Neural cell (in vitro differentiated cells): ENCODE measurements around the gene SNTB2.

Experiments
- EZH2 ChIP-seq: fragments of 200-600, 300-800 bp; shearing (Covaris generic), sonication (generic); IDR thresholded peaks from 2 replicates; pipeline ENCODE4 v1.6.1; 2014; ENCODE audit warnings: antibody characterized with exemption, low read length, borderline replicate concordance, mild to moderate bottlenecking; ENCODE audit not compliant: insufficient read depth, poor library complexity, severe bottlenecking
- POLR2AphosphoS5 ChIP-seq: IDR thresholded peaks from 2 replicates; pipeline ENCODE4 v1.6.1; 2012
- TF ChIP-seq, protein P1 (sequence below): fragments of 450-650 bp; IDR thresholded peaks from 2 replicates; pipeline ENCODE4 v1.5.1; 2014; ENCODE audit warnings: antibody characterized with exemption, mild to moderate bottlenecking, moderate library complexity; ENCODE audit not compliant: poor library complexity, severe bottlenecking

DNA sequence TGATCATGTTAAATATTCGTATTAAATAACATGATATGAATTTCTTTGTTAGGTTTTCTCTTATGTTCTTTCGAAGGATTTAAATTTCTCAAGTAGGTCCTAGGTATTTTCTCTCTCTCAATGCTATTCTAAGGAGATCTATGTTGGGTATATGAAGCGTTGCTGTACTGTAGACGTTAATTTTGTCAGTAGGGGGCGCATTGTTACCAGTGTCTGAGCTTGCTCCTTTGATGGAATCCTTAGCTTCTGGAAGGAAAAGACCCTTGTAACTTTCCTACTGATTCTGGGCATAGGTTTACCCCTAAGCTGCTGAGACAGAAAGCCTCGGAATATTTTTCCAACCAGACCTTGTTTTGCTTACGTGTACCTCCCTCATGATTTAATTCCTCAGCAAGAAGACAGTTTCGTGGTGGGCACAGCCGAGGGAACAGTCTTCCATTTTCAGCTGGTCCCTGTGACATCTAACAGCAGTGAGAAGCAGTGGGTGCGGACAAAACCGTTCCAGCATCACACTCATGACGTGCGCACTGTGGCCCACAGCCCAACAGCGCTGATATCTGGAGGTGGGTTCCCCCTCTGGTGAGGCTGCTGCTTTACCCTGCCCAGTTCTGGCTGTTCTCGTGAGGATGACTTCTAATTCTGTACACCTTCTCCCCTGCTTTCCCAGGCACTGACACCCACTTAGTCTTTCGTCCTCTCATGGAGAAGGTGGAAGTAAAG is 36.7 kb upstream of the SNTB2 start:
- no peak for TF ChIP-seq POLR2AphosphoS5
- TF ChIP-seq EZH2, result no peak
- TF ChIP-seq, protein P1, sequence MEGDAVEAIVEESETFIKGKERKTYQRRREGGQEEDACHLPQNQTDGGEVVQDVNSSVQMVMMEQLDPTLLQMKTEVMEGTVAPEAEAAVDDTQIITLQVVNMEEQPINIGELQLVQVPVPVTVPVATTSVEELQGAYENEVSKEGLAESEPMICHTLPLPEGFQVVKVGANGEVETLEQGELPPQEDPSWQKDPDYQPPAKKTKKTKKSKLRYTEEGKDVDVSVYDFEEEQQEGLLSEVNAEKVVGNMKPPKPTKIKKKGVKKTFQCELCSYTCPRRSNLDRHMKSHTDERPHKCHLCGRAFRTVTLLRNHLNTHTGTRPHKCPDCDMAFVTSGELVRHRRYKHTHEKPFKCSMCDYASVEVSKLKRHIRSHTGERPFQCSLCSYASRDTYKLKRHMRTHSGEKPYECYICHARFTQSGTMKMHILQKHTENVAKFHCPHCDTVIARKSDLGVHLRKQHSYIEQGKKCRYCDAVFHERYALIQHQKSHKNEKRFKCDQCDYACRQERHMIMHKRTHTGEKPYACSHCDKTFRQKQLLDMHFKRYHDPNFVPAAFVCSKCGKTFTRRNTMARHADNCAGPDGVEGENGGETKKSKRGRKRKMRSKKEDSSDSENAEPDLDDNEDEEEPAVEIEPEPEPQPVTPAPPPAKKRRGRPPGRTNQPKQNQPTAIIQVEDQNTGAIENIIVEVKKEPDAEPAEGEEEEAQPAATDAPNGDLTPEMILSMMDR, result peak; percentile 90
